IMR-90 (cell line): ENCODE results near the gene LOXL3. TPM values are rescaled to one million over a fixed set of nuclear protein-coding genes. Genes with fewer than 3 reads are reported as not detected.

Source experiments
- ATAC-seq: fragments of 200-7000 bp; cut with Tn5 transposase; 2 replicates; pipeline ENCODE4 v1.9.1; 2020; ENCODE audit warnings: low read depth, mild to moderate bottlenecking, moderate library complexity
- BruUV-seq: library from RNA; stranded (reverse); fragments of 400-500 nt; replicated peaks from 2 replicates; lab custom pipeline; 2021; lab: Mats Ljungman, UMichigan
- CTCF ChIA-PET: fragments of 300-600 bp; formaldehyde crosslinking; extraction: SDS; loops from one replicate; lab custom pipeline; 2021; ENCODE audit warnings: antibody characterized with exemption; lab: Yijun Ruan, JAX
- POLR2A ChIA-PET: fragments of 300-600 bp; sonication (Branson Sonifier 250); formaldehyde crosslinking; loops from one replicate; lab custom pipeline; 2022; ENCODE audit warnings: antibody characterized with exemption; ENCODE audit not compliant: unreplicated experiment; lab: Charles Lee
- DNase-seq: peaks from one replicate; pipeline ENCODE4 v3.0.0; 2013
- H2AFZ ChIP-seq: replicated peaks from 2 replicates; pipeline ENCODE3; 2013; ENCODE audit warnings: low read length, mild to moderate bottlenecking; ENCODE audit not compliant: poor library complexity
- H2AK5ac ChIP-seq: 2 replicates; pipeline ENCODE4 v1.6.1; 2013; ENCODE audit warnings: low read depth, low read length, inconsistent platforms
- H2AK9ac ChIP-seq: replicated peaks from 2 replicates; pipeline ENCODE3; 2013; ENCODE audit warnings: mild to moderate bottlenecking, low read depth, low read length, moderate library complexity; ENCODE audit not compliant: poor library complexity
- H2BK120ac ChIP-seq: 2 replicates; pipeline ENCODE4 v1.6.1; 2013; ENCODE audit warnings: low read depth, low read length, inconsistent platforms
- H2BK15ac ChIP-seq: 3 replicates; pipeline ENCODE4 v1.6.1; 2013; ENCODE audit warnings: low read depth, low read length, inconsistent platforms
- H2BK20ac ChIP-seq: 2 replicates; pipeline ENCODE4 v1.6.1; 2013; ENCODE audit warnings: low read depth, mild to moderate bottlenecking, inconsistent platforms, low read length, moderate library complexity
- H2BK5ac ChIP-seq: 2 replicates; pipeline ENCODE4 v1.6.1; 2013; ENCODE audit warnings: mild to moderate bottlenecking, low read depth, low read length, inconsistent platforms; ENCODE audit not compliant: poor library complexity, severe bottlenecking
- H3K14ac ChIP-seq: replicated peaks from 2 replicates; pipeline ENCODE4 v1.6.1; 2013; ENCODE audit warnings: low read depth, low read length, inconsistent platforms
- H3K18ac ChIP-seq: 2 replicates; pipeline ENCODE4 v1.6.1; 2013; ENCODE audit warnings: low read depth, low read length, control low read depth
- H3K23ac ChIP-seq: 2 replicates; pipeline ENCODE4 v1.6.1; 2013; ENCODE audit warnings: low read depth, low read length, inconsistent platforms
- H3K27ac ChIP-seq: 2 replicates; pipeline ENCODE4 v1.5.1; 2013; ENCODE audit warnings: mild to moderate bottlenecking, control low read depth, low read length; ENCODE audit not compliant: insufficient read depth
- H3K27me3 ChIP-seq: 2 replicates; pipeline ENCODE4 v1.6.1; 2013; ENCODE audit warnings: low read length; ENCODE audit not compliant: control insufficient read depth, insufficient read depth
- H3K36me3 ChIP-seq: 2 replicates; pipeline ENCODE4 v1.6.1; 2013; ENCODE audit warnings: low read length, mixed read lengths; ENCODE audit not compliant: control insufficient read depth, insufficient read depth
- H3K4ac ChIP-seq: 2 replicates; pipeline ENCODE4 v1.6.1; 2013; ENCODE audit warnings: low read depth, low read length, inconsistent platforms
- H3K4me1 ChIP-seq: 2 replicates; pipeline ENCODE4 v1.6.1; 2013; ENCODE audit warnings: low read length, mixed read lengths; ENCODE audit not compliant: control insufficient read depth, insufficient read depth
- H3K4me2 ChIP-seq: 2 replicates; pipeline ENCODE4 v1.6.1; 2013; ENCODE audit warnings: low read depth, mild to moderate bottlenecking, control low read depth, low read length, moderate library complexity
- H3K4me3 ChIP-seq: 2 replicates; pipeline ENCODE4 v1.5.1; 2013; ENCODE audit warnings: low read depth, mild to moderate bottlenecking, control low read depth, low read length, moderate library complexity; ENCODE audit not compliant: insufficient read depth
- H3K56ac ChIP-seq: 2 replicates; pipeline ENCODE4 v1.6.1; 2013; ENCODE audit warnings: low read length, inconsistent platforms; ENCODE audit not compliant: insufficient read depth; ENCODE audit errors: extremely low read depth
- H3K79me1 ChIP-seq, 2 experiments: 2 replicates each; pipeline ENCODE4 v1.6.1; 2013; ENCODE audit warnings: low read length in 2 of 2, inconsistent platforms in 1 of 2, low read depth in 1 of 2
- H3K9ac ChIP-seq: 2 replicates; pipeline ENCODE4 v1.6.1; 2013; ENCODE audit warnings: low read depth, low read length, control low read depth
- H3K9me1 ChIP-seq: 2 replicates; pipeline ENCODE4 v1.6.1; 2013; ENCODE audit warnings: low read length, inconsistent platforms; ENCODE audit not compliant: insufficient read depth
- H3K9me3 ChIP-seq: 2 replicates; pipeline ENCODE4 v1.6.1; 2013; ENCODE audit warnings: low read length; ENCODE audit not compliant: control insufficient read depth, insufficient read depth
- H4K20me1 ChIP-seq: 2 replicates; pipeline ENCODE4 v1.6.1; 2013; ENCODE audit warnings: low read length, inconsistent platforms; ENCODE audit not compliant: insufficient read depth
- H4K5ac ChIP-seq: 2 replicates; pipeline ENCODE4 v1.6.1; 2013; ENCODE audit warnings: mild to moderate bottlenecking, low read depth, low read length, control low read depth
- H4K8ac ChIP-seq, 2 experiments: 2 replicates each; pipeline ENCODE4 v1.6.1; 2013; ENCODE audit warnings: low read depth in 2 of 2, low read length in 2 of 2, control low read depth in 1 of 2, inconsistent platforms in 1 of 2
- H4K91ac ChIP-seq: 2 replicates; pipeline ENCODE4 v1.6.1; 2013; ENCODE audit warnings: low read depth, low read length, inconsistent platforms; ENCODE audit not compliant: insufficient read depth
- BHLHE40 ChIP-seq: fragments of 150-350 bp; IDR thresholded peaks from 2 replicates; pipeline ENCODE4 v1.6.1; 2016; ENCODE audit warnings: mild to moderate bottlenecking, low read depth, low read length
- CEBPB ChIP-seq: IDR thresholded peaks from 2 replicates; pipeline ENCODE4 v1.6.1; 2012; ENCODE audit warnings: low read depth, low read length, improper control_type of control experiment
- NFE2L2 ChIP-seq: fragments of 150-350 bp; IDR thresholded peaks from 2 replicates; pipeline ENCODE4 v1.6.1; 2016; ENCODE audit warnings: low read depth, mild to moderate bottlenecking, low read length
- RAD21 ChIP-seq: IDR thresholded peaks from 2 replicates; pipeline ENCODE4 v1.6.1; 2012; ENCODE audit warnings: low read length, improper control_type of control experiment
- SMC3 ChIP-seq: fragments of 150-350 bp; IDR thresholded peaks from 2 replicates; pipeline ENCODE4 v1.6.1; 2016; ENCODE audit warnings: low read depth, mild to moderate bottlenecking, antibody characterized with exemption, low read length, moderate library complexity
- WGBS, 2 experiments: methylation state at CpG; one replicate each; pipeline versions ENCODE4 v1.1.5 to v1.1.7; 2013; ENCODE audit warnings: missing lambda C conversion rate in 2 of 2; ENCODE audit not compliant: insufficient read length in 1 of 2; ENCODE audit errors: extremely low coverage in 2 of 2; 5-methylcytosine and 5-hydroxymethylcytosine counted together
- dilution Hi-C: fragments of 300-500 bp; cut with HindIII; formaldehyde crosslinking; loops from one replicate; pipeline ENCODE4 v1.14.3; 2018; ENCODE audit warnings: low sequenced_read_pairs; ENCODE audit not compliant: unreplicated experiment
- in situ Hi-C: fragments of 300-500 bp; cut with MboI; formaldehyde crosslinking; loops from 3 replicates; pipeline ENCODE4 v1.14.3; 2019; ENCODE audit warnings: low sequenced_read_pairs, inconsistent platforms, mixed read lengths
- intact Hi-C: fragments of 100-400 bp; cut with micrococcal nuclease; formaldehyde crosslinking; loops from 2 replicates; pipeline ENCODE4 v1.10.0; 2022
- polyA plus RNA-seq, 3 experiments: library from polyadenylated mRNA; depleted of rRNA; stranded (reverse); fragments of >200 nt; gene quantifications; 2 replicates each; pipeline ENCODE4 v1.2.3, GENCODE V29; 2012; ENCODE audit warnings: low replicate concordance in 1 of 3
- total RNA-seq: library from RNA; depleted of rRNA; stranded (reverse); fragments of >200 nt; gene quantifications from 2 replicates; pipeline ENCODE4 v1.2.3, GENCODE V29; 2012

The LOXL3 gene
- total and polyA plus RNA-seq, 2 of the 4 experiments (the other 2 are of a cell fraction), result 17.9 to 23.4 TPM

DNA sequence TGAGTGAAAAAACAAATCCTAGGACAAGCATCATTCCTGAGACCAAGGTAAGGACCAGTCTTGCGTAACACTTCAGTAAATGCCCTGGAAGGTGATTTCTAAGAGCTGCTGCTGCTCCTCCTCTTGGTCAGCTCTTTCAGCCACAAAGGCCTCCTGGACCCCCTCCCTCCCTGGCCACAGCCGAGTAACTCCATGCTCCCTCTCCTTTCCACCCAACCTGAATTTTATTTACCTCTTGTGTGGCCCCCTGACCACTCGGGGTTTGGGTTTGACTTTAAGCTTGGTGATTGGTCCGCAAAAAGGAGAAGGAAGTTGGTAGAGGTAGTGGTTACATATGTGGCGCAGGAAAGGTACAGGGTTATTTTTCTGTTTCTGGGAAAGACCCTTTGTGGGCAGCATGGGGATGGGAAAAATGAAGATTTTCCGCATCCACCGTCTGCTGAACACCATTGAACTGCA lies 14.8 kb downstream of the LOXL3 start:
- BruUV-seq, result no TSS peak
- Histone ChIP-seq H3K9me1 (no peaks in the 10 kb centered on the region), H3K4me2 (no peak overlapping the region), H4K20me1 (no peaks in the 10 kb centered on the region), H3K23ac (no peak overlapping the region), H3K18ac (no peak overlapping the region), H2BK20ac (no peak overlapping the region), H3K36me3 (peaks cover 19% of the 10 kb centered on the region), H3K56ac (no peak overlapping the region), H4K91ac (no peak overlapping the region), H3K4me1 (no peaks in the 10 kb centered on the region), H2AFZ (no peak overlapping the region), H2AK5ac (no peak overlapping the region), H3K27ac (no peak overlapping the region), H2AK9ac (no peak overlapping the region), H3K4ac (no peak overlapping the region), H3K9ac (no peak overlapping the region), H2BK15ac (no peak overlapping the region), H3K4me3 (no peak overlapping the region), H4K8ac (no peak overlapping the region), H4K5ac (no peak overlapping the region), H2BK5ac (no peak overlapping the region), H3K27me3 (no peaks in the 10 kb centered on the region), H3K14ac (no peak overlapping the region), H2BK120ac (no peak overlapping the region), H3K9me3 (no peaks in the 10 kb centered on the region), H3K79me1 (no peaks in the 10 kb centered on the region)
- in situ Hi-C loops (no loop called here), dilution Hi-C loops (no loop called here), intact Hi-C loops (no loop called here)
- CTCF ChIA-PET, result no interaction called here
- POLR2A ChIA-PET, result no interaction called here
- ATAC-seq (no peak), DNase-seq (no peak)
- peak; percentile 83 for TF ChIP-seq CEBPB
- TF ChIP-seq RAD21, result no peak
- no peak for TF ChIP-seq NFE2L2
- TF ChIP-seq BHLHE40, result no peak
- TF ChIP-seq SMC3, result no peak
- 96% methylated on average over 4 of the region's 7 CpGs; no CpG with 5 or more reads in 1 of the 2 experiments for WGBS, 2 experiments
